GM13976 (cell line): ENCODE results near the gene TYW5.

Source experiments
- DNase-seq: peaks from one replicate; pipeline ENCODE4 v3.0.0; 2012; ENCODE audit warnings: low spot score
- in situ Hi-C: fragments of 300-500 bp; cut with MboI; formaldehyde crosslinking; loops from one replicate; pipeline ENCODE4 v1.12.0; 2022; ENCODE audit warnings: low sequenced_read_pairs, mixed read lengths, inconsistent platforms; ENCODE audit not compliant: unreplicated experiment
- TF ChIP-seq, protein P1 (sequence below): IDR thresholded peaks from 2 replicates; pipeline ENCODE4 v1.5.1; 2012; ENCODE audit warnings: borderline replicate concordance, mild to moderate bottlenecking; ENCODE audit not compliant: insufficient read depth; ENCODE audit errors: extremely low read depth, missing control alignments, control extremely low read depth

Gene TYW5

DNA sequence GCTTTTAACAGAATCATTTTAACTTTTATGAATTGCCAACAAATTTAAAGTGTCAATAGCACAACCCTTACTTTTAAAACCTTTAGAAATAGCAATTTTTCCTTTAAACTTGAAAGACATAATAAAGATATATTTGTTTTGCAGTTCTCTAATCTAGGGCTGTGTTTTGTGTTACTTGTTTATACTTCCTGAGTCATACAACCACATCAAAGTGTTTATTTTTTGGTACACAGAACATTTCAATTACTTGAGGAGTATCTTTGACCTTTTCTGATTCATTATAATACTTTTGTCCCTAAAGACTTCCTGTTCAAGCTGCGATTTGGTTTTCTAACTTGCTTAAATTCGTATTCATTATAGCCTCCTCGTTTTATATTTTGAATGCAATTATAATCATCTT lies 21.8 kb downstream of the TYW5 start:
- TF ChIP-seq, protein P1, sequence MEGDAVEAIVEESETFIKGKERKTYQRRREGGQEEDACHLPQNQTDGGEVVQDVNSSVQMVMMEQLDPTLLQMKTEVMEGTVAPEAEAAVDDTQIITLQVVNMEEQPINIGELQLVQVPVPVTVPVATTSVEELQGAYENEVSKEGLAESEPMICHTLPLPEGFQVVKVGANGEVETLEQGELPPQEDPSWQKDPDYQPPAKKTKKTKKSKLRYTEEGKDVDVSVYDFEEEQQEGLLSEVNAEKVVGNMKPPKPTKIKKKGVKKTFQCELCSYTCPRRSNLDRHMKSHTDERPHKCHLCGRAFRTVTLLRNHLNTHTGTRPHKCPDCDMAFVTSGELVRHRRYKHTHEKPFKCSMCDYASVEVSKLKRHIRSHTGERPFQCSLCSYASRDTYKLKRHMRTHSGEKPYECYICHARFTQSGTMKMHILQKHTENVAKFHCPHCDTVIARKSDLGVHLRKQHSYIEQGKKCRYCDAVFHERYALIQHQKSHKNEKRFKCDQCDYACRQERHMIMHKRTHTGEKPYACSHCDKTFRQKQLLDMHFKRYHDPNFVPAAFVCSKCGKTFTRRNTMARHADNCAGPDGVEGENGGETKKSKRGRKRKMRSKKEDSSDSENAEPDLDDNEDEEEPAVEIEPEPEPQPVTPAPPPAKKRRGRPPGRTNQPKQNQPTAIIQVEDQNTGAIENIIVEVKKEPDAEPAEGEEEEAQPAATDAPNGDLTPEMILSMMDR = no peak
- in situ Hi-C loops = no loop called here
- no peak for DNase-seq

DNA sequence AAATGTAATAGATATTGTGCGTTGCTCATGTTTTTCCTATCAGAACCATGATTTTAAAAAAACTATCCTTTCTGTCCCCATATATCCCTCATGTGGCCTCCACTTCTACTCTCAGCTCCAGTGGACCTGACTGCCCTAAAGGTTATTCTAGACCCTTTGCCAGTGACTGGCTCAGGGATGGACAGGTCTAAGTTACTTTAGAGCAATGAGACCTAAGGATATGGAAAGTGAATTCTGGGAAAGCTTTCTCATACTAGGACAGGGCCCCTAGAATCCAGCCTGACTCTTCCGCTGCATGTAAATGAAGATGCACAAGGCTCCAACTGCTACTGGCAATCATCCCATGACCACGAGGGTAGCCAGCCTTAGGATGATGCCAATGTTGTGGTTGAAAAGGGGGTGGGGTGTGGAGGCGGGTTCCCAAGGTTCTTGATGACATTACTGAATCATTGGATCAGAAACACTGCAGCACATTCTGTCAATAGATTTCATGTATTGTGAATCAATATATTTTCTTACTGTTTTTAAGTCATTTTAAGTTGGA lies 22.9 kb downstream of the TYW5 start:
- in situ Hi-C loops = no loop called here
- TF ChIP-seq, protein P1 = no peak
- DNase-seq = no peak

DNA sequence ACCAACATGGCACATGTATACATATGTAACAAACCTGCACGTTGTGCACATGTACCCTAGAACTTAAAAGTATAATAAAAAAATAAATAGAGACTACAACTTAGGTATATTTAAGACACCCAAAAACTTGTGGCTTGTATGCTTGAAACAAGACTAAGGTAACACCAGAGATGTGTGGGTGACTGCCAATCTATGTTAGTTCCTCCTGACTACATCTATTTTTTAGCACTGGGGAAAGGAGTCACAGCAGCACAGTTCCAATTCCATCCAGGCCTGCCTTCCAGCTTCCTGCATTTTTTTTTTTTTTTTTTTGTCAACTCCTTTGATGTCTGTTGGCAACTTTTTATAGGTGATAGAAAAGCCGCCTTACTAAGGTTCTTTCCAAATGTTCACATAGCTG lies 26.0 kb downstream of the TYW5 start:
- in situ Hi-C loops = no loop called here
- no peak for DNase-seq
- TF ChIP-seq, protein P1 = no peak

DNA sequence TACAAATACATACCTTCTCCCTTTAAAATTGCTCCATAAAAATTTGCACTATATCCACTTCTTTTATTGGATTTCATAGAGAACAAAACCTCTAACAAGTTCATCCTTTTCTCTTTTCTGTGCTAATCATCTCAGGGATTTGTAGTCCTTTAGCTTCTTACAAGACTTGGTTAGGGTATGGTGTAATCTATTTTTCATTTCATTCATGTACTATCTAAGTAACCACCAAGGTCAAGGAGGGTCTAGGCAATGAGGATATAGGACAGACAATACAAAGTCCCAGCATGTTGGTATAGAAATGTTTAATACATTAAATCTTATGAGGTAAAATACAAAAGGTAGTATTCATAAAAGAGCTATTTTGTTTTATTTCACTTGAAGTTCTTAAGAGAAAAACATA lies 26.7 kb downstream of the TYW5 start:
- no peak for DNase-seq
- TF ChIP-seq, protein P1 = no peak
- in situ Hi-C loops = no loop called here

DNA sequence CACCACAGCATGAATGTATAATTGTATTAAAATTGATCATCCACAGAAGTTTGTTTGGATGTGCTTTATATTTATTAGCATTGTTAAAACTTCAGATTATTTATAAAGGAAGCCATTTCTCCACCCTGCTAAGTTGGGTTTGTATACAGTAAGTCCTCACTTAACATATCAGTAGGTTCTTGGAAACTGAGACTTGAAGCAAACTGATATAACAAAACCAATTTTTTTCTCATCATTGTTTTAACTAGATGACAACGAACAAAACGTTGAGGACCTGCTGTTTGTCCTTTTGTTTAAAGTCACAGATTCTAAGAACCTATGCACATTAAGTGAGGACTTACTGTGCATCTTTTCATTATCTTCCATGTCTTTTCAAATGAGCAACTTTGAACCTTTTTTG lies 27.1 kb downstream of the TYW5 start:
- no peak for DNase-seq
- TF ChIP-seq, protein P1 = no peak
- in situ Hi-C loops = no loop called here

DNA sequence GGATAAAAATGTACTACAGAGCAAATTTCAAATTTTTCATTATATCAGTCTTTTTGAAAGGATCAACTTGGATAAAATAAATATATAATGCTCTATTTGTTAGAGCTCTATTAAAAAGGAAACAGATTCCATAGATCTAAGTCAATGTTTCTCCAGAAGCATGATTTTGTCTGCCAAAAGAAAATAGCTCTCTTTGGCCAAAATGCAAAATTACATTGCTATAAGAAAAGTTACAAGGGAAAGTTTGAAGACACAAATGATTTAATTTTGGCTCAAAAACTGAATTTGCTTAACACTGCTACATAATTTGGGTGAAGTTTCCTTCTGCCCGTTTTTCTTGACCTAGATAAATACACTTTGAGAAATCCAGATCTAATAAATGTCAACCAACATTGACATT lies 28.5 kb downstream of the TYW5 start:
- no peak for DNase-seq
- TF ChIP-seq, protein P1 = no peak
- in situ Hi-C loops = no loop called here

DNA sequence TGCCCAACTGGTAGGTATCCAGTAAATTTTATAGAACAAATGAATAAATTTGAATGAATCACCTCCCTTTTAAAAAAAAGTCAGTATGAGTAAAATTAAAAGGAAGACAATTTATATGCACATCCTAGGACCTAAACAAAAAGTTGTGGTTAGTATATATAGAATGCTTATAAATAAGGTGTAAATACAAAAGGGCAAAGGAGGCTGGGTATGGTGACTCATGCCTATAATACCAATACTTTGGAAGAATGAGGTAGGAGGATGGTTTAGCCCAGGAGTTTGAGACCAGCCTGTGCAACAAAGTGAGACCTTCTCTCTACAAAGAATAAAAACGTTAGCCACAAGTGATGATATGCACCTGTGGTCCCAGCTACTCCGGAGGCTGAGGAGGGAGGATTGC lies 31.4 kb downstream of the TYW5 start:
- TF ChIP-seq, protein P1 = no peak
- in situ Hi-C loops = no loop called here
- no peak for DNase-seq
